ENCODE data around the gene KDM2B.

DNA sequence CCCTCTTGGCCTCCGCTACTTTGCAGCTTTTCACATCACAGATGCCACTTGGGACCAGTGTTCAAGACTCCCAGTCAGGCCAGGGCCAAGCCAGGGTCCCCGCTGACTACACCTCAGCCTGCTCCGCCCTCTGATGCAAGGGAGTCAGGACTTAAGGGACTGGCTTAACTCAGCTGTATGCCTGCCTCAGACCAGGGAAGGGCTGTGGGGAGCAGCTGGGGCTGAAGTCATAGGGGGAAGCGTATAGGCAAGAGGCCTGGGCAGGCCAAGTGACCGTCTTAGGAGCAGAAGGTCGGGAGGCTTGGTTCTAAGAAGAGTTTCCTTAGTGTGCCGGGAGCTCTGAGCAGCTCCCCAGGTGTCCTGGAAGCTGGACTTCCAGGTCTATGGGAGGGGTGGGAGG is 21.9 kb downstream of the KDM2B start:
- TF ChIP-seq CTCF (conservative IDR thresholded peaks at IDR 0.05) (no peak), EZH2 (IDR thresholded peaks at IDR 0.05; ENCODE audit: low read depth) (no peak)
